ENCODE measurements around the gene N4BP3.
"Not testable (repeated sequence)": the region's sequence is repeated elsewhere in the genome, so short reads cannot be mapped to it uniquely, and the experiment has no call there.

Gene N4BP3

DNA sequence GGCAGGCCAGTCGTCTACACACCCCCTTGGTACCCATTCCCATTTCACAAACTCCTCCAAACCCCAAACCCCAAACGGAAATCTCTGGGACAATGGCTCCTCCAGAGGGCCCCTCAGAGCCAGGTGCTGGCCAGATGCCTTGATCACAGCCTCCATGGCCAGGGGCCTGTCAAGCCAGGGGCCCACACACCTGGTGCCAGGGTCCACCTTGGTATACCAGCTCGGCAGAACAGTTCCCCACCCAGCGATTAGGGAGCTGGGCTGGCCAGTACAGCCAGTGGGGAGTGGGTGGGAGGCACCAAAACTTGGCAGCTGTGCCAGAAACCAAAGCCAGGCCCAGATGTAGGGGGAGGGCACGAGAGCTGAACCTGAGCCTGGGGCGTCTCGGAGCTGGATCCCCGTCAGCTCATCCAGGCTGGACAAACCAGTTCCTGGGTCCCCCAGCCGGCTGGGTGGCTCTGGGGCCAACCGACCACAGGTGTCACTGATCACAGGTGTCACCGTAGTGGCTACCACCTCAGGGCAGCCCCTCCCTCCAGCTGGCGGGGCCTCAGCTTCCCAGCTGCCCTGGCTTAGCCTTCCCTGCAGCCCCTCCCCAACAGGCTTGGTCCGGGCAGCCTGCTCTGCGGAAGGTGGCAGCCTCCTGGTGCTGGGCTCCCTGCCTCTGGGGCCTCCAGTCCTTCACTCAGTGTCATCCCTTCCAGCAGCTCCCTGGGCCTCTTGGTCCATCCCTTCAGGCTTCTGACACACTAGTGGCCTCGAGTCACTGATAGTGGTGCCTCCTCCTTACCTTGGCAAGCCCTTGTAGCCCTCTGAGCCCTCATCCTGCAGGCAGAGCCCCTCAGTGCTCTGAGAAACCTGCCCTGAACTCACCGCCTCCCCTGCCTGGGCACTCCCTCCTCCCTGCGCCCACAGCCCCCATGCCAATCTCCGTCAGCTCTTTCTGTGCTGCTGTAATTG, 10.9 kb downstream of the N4BP3 start:
- Histone ChIP-seq H4K20me1 (ENCODE audit: insufficient read depth) (no peaks in the 10 kb centered on the region), H2AFZ (ENCODE audit: low read depth) (no peak overlapping the region), H3K4me3 (IDR thresholded peaks at IDR 0.05; ENCODE audit: insufficient read depth, low read depth, low read length) (no peak overlapping the region), H3K79me2 (ENCODE audit: insufficient read depth, low read depth) (no peaks in the 10 kb centered on the region), H3K9ac (no peak overlapping the region), H3K27ac (no peak overlapping the region), H3K36me3 (ENCODE audit: insufficient read depth) (no peaks in the 10 kb centered on the region), H3K4me2 (no peak overlapping the region), H3K27me3 (ENCODE audit: insufficient read depth, low read depth) (no peaks in the 10 kb centered on the region), H3K4me1 (ENCODE audit: low read depth, poor library complexity, severe bottlenecking) (peaks cover 14% of the 10 kb centered on the region)
- no peak for TF ChIP-seq CTCF (conservative IDR thresholded peaks at IDR 0.05; ENCODE audit: low read depth, low read length)

DNA sequence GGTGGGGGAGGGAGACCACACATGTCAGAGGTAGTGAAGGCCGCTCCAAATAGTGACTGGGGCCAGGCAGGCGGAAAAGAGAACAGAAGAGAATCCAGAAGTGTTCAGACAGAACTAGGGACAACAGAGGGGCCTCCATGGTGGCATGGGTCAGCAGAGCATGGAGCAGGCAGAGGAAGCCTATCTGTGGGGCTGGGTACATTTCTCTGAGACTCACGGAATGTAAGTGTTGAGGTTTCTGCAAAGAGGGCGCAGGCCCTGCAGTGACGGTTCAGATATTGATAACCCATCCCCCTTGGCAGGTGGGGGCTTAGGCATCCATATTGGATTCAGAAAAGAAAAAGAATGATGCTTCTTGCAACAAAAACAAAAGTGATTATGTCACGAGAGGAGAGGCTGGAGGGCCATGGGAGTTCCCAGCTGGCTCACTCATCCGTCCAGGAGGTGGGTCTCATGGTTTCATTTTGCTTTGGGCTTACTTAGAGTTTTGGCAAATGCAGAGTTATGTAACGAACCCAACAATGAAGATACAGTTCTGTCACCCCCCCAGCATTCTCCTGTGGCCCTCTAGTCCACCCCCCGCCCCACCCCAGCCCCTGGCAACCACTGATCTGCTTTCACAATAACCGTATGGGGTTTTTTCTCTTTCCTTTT, 12.0 kb downstream of the N4BP3 start:
- H3K27me3 ChIP-seq (ENCODE audit: insufficient read depth, low read depth), result no peaks in the 10 kb centered on the region
- H3K36me3 ChIP-seq (ENCODE audit: insufficient read depth), result no peaks in the 10 kb centered on the region
- no peaks in the 10 kb centered on the region for H3K79me2 ChIP-seq (ENCODE audit: insufficient read depth, low read depth)
- H3K4me2 ChIP-seq, result no peak overlapping the region
- H3K4me1 ChIP-seq (ENCODE audit: low read depth, poor library complexity, severe bottlenecking), result peaks cover 13% of the 10 kb centered on the region
- no peak overlapping the region for H3K4me3 ChIP-seq (IDR thresholded peaks at IDR 0.05; ENCODE audit: insufficient read depth, low read depth, low read length)
- no peak for TF ChIP-seq CTCF (conservative IDR thresholded peaks at IDR 0.05; ENCODE audit: low read depth, low read length)
- no peaks in the 10 kb centered on the region for H4K20me1 ChIP-seq (ENCODE audit: insufficient read depth)
- H3K27ac ChIP-seq, result no peak overlapping the region
- H3K9ac ChIP-seq, result no peak overlapping the region
- H2AFZ ChIP-seq (ENCODE audit: low read depth), result no peak overlapping the region

DNA sequence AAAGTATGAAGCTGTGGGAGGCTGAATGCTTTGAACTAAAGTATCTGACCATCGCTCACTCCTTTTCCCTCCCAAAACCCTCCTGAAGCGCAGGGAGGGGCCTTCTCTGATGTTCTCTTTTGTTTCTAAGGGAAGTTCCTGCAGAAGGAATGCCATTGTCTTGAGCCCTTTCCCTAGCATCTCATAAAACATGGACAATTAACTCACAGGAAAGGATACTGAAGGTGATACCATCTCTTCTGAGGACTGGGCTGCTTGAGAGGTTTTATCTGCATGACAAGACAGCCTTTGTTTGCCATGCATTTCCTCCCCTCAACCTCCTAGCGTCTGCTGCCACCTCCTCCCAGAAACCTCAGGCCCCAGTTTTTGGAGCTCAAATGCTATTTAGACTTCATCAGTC, 13.2 kb downstream of the N4BP3 start:
- TF ChIP-seq CTCF (conservative IDR thresholded peaks at IDR 0.05; ENCODE audit: low read depth, low read length), result no peak
- no peak overlapping the region for H3K27ac ChIP-seq
- H3K27me3 ChIP-seq (ENCODE audit: insufficient read depth, low read depth), result no peaks in the 10 kb centered on the region
- no peak overlapping the region for H3K4me2 ChIP-seq
- H3K9ac ChIP-seq, result no peak overlapping the region
- H3K36me3 ChIP-seq (ENCODE audit: insufficient read depth), result no peaks in the 10 kb centered on the region
- no peaks in the 10 kb centered on the region for H3K79me2 ChIP-seq (ENCODE audit: insufficient read depth, low read depth)
- no peak overlapping the region for H2AFZ ChIP-seq (ENCODE audit: low read depth)
- peaks cover 8% of the 10 kb centered on the region for H3K4me1 ChIP-seq (ENCODE audit: low read depth, poor library complexity, severe bottlenecking)
- no peaks in the 10 kb centered on the region for H4K20me1 ChIP-seq (ENCODE audit: insufficient read depth)
- H3K4me3 ChIP-seq (IDR thresholded peaks at IDR 0.05; ENCODE audit: insufficient read depth, low read depth, low read length), result no peak overlapping the region

GRCh38 chr5:178127300-178128009, 14.1 kb downstream of the N4BP3 start:
- H3K27ac ChIP-seq; H3K4me3 ChIP-seq (IDR thresholded peaks at IDR 0.05; ENCODE audit: insufficient read depth, low read depth, low read length); H3K4me1 ChIP-seq (ENCODE audit: low read depth, poor library complexity, severe bottlenecking); H3K27me3 ChIP-seq (ENCODE audit: insufficient read depth, low read depth); H2AFZ ChIP-seq (ENCODE audit: low read depth); H3K36me3 ChIP-seq (ENCODE audit: insufficient read depth); H3K4me2 ChIP-seq; H3K79me2 ChIP-seq (ENCODE audit: insufficient read depth, low read depth); H4K20me1 ChIP-seq (ENCODE audit: insufficient read depth); H3K9ac ChIP-seq: not testable (repeated sequence)

Measured in KMS-11 (cell line).